HT-29 (cell line): ENCODE results near the gene MIPOL1. TPM values are rescaled to one million over a fixed set of nuclear protein-coding genes. Genes with fewer than 3 reads are reported as not detected.

Experiments
- DNase-seq: peaks from one replicate; pipeline ENCODE4 v3.0.0-alpha.2; 2015; ENCODE audit warnings: low spot score
- small RNA-seq: library from RNA; depleted of rRNA; stranded (forward); fragments of <200 nt; gene quantifications from one replicate; pipeline ENCODE3, GENCODE V24; 2014
- total RNA-seq: library from RNA; depleted of rRNA; stranded (reverse); fragments of >200 nt; shearing (Covaris generic); gene quantifications from 2 replicates; pipeline ENCODE4 v1.2.3, GENCODE V29; 2014; rRNA removed

MIPOL1 gene
- total RNA-seq, 1 experiment from 2014 or later = 0.51 TPM

GRCh38 chr14:37596790-37597472 is 399.2 kb downstream of the MIPOL1 start:
- DNase-seq = peak; percentile 32

- DNase-seq = no peak
Measured at GRCh38 chr14:37597538-37597913, 399.8 kb downstream of the MIPOL1 start.

DNA sequence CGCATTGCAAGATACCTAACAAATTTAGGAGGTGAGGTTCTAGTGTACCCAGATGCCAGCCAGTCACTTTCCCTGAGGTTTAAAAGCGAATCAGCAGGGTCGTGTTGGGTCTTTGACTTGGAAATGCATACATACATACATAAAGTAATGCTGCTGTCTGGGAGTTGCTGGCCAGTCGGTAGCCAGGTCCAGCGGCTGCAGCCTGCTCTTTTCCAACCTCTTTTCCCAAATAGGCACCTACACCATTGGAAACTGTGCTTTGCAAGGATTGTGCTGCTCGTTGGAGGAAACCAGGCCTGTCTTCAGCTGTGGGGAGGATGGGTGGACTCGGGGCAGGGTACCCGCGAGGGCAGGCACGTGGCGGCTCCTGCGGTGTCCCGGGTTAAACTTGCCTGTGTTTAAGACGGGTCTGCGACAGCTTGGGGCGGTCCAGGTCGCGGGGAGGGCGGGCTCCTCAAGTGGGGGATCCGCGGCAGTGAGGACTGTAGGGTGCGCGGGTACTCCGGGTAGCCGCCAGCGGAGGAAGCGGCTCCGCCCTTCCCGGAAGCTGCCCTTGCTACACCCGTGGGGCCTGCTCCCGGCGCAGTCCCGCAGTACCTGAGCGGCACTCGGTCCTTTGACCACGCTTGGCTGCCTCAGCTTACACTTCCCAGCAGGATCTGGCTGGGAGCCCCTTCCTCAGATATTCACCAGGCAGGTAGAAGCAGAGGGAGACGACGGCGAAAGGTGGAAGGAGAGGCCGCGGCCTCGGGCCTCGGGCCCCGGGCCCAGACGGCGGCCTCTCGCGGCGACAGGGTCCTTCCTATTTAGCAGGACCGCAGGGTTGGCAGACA is 400.4 kb downstream of the MIPOL1 start:
- DNase-seq = no peak

DNA sequence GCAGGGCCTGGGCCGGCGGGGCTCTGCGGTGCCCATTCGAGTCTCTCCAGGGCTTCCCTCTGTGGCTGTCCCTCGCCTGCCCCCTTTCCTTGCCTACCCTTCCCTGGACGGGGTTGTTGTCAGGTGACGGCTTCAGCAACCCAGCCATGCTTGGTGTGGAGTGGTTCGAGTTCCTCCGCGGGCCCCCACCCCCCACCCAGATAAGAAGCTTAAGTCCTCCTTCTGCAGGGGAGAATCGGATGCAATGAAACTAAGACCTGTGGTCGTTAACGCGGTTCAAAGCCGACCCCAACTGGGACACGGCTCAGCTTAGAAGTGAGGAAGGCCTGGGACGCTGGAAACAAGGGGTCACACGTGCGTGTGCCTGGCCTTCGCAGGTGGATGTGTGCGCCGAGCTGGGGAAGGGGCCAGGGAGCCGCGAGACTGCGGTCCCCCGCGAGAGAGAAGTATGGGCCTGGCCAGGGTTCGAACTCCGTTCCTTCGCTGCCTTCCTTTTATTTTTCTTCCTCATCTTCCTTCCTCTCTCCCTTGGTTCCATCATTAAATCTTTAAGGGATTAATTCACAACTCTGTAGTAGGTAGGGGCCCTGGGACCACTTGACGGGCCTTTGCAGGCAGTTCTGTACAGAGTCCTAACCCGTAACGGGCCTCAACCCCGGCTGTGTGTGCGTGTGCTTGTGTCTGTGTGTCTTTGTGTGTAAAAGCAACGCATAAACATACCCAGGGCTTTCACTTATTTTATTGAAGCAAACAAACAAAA is 401.2 kb downstream of the MIPOL1 start:
- no peak for DNase-seq

- DNase-seq = peak; percentile 52
Measured at GRCh38 chr14:37599507-37600368, 402.0 kb downstream of the MIPOL1 start.

GRCh38 chr14:37600880-37601741 is 403.4 kb downstream of the MIPOL1 start:
- no peak for DNase-seq

DNA sequence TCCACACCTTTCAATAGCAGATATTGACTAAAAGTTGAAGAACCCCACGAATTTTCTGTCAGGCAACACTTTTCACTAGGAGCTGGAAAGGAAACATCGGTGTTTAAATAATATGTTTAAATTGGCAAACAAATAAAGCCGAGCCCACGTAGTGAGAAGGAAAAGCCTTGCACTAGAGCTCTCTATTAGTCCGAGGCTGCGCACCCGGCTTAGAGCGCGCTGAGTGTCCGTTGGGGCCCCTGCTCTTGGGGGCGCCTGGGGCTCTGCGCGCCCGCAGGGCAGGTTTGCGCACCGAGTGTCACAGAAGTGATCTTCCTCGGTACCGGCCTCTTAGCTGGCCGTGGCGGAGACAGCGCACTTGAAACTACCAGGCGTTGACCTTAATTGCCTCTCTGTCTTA is 404.1 kb downstream of the MIPOL1 start:
- no peak for DNase-seq

Small RNAs within 50 kb of the gene (small RNA-seq; reads per million reads assigned to genes)
- gene RNU6-273P (not detected), gene RNU6-886P (not detected)

Other genes with a start within 250 kb of the MIPOL1 start
- gene SLC25A21, start 25.3 kb upstream of the MIPOL1 start, total RNA-seq = not detected in 2 replicates